HepG2 (cell line): Measurements from ENCODE around the gene PLAC9. TPM values are rescaled to one million over a fixed set of nuclear protein-coding genes. Genes with fewer than 3 reads are reported as not detected.
A peak's percentile ranks its signal among the peaks of the same experiment; 100 is the strongest.

Experiments
- ATAC-seq: fragments of 200-7000 bp; cut with Tn5 transposase; 3 replicates; pipeline ENCODE4 v1.9.1; 2020; ENCODE audit warnings: mild to moderate bottlenecking, moderate library complexity
- BruUV-seq: library from RNA; stranded (reverse); fragments of 400-500 nt; replicated peaks from 2 replicates; lab custom pipeline; 2021; lab: Mats Ljungman, UMichigan
- CTCF ChIA-PET: fragments of 300-600 bp; formaldehyde crosslinking; extraction: SDS; loops from one replicate; lab custom pipeline; 2021; ENCODE audit warnings: low total read pairs, inconsistent platforms, low intra/inter-chr PET ratio; lab: Yijun Ruan, JAX
- POLR2A ChIA-PET: fragments of 350-600 bp; sonication (Branson Sonifier 250); formaldehyde crosslinking; loops from one replicate; lab custom pipeline; 2020; ENCODE audit warnings: antibody characterized with exemption, inconsistent platforms; lab: Yijun Ruan, JAX
- DNase-seq: peaks from one replicate; pipeline ENCODE4 v3.0.0-alpha.2; 2015; ENCODE audit warnings: low spot score
- FAIRE-seq: peaks from 3 replicates; lab custom pipeline; 2011; peaks lifted over from hg19 to GRCh38; lab: Jason Lieb, UNC
- H2AFZ ChIP-seq: one replicate; pipeline ENCODE4 v1.6.1; 2011; ENCODE audit warnings: low read length, inconsistent platforms
- H3K27ac ChIP-seq: fragments of 300-600 bp; 3 replicates; pipeline ENCODE4 v1.8.0; 2011; ENCODE audit warnings: mixed run types, mild to moderate bottlenecking, mixed read lengths, low read length, inconsistent platforms; ENCODE audit not compliant: insufficient read depth; ENCODE audit errors: extremely low read length
- H3K27me3 ChIP-seq, 2 experiments: fragments of 200-600 bp in 1 of 2; 2 replicates in 1 of 2; 3 replicates in 1 of 2; pipeline versions ENCODE4 v1.6.0 to v1.8.0; 2011; ENCODE audit warnings: low read length in 2 of 2, mild to moderate bottlenecking in 2 of 2, moderate library complexity in 2 of 2, inconsistent platforms in 1 of 2; ENCODE audit not compliant: insufficient read depth in 2 of 2, control insufficient read depth in 1 of 2
- H3K36me3 ChIP-seq, 2 experiments: fragments of 200-600 bp in 1 of 2; replicated peaks in 1 of 2; 2 replicates in 1 of 2; 3 replicates in 1 of 2; pipeline versions ENCODE4 v1.5.1 to v1.8.0; 2011; ENCODE audit warnings: low read length in 2 of 2, inconsistent platforms in 1 of 2; ENCODE audit not compliant: insufficient read depth in 2 of 2, control insufficient read depth in 1 of 2
- H3K4me1 ChIP-seq: 2 replicates; pipeline ENCODE4 v1.5.1; 2012; ENCODE audit warnings: low read length, inconsistent platforms; ENCODE audit not compliant: insufficient read depth
- H3K4me2 ChIP-seq: 2 replicates; pipeline ENCODE4 v1.6.0; 2011; ENCODE audit warnings: low read depth, low read length, inconsistent platforms
- H3K4me3 ChIP-seq, 3 experiments: fragments of 200-600 bp in 1 of 3; sonication (generic), shearing (Covaris generic) in 1 of 3; replicated peaks in 1 of 3; 2 replicates each; pipeline ENCODE4 v1.5.1; 2011 to 2016; ENCODE audit warnings: low read length in 3 of 3, inconsistent platforms in 2 of 3, low read depth in 2 of 3, mild to moderate bottlenecking in 2 of 3, control low read depth in 1 of 3, mixed read lengths in 1 of 3; ENCODE audit not compliant: insufficient read depth in 1 of 3
- H3K79me2 ChIP-seq: one replicate; pipeline ENCODE4 v1.6.1; 2011; ENCODE audit warnings: low read length, inconsistent platforms; ENCODE audit not compliant: insufficient read depth
- H3K9ac ChIP-seq: 2 replicates; pipeline ENCODE4 v1.6.0; 2011; ENCODE audit warnings: mild to moderate bottlenecking, low read depth, low read length, inconsistent platforms; ENCODE audit not compliant: insufficient read depth
- H3K9me3 ChIP-seq: 2 replicates; pipeline ENCODE4 v1.5.1; 2012; ENCODE audit warnings: mild to moderate bottlenecking, low read length
- H4K20me1 ChIP-seq: 2 replicates; pipeline ENCODE4 v1.6.0; 2011; ENCODE audit warnings: inconsistent platforms, mild to moderate bottlenecking, low read length, moderate library complexity; ENCODE audit not compliant: insufficient read depth
- ATF1 ChIP-seq: IDR thresholded peaks from 2 replicates; pipeline ENCODE4 v1.6.1; 2016; ENCODE audit warnings: mild to moderate bottlenecking, control low read depth
- E2F2 ChIP-seq: sonication (generic); formaldehyde crosslinking; IDR thresholded peaks from 2 replicates; pipeline ENCODE4 v1.4.0; 2020; ENCODE audit warnings: missing genetic modification reagents, borderline replicate concordance
- FOXJ3 ChIP-seq: sonication (generic); formaldehyde crosslinking; IDR thresholded peaks from 2 replicates; pipeline ENCODE4 v1.4.0; 2020; ENCODE audit warnings: missing genetic modification reagents, mild to moderate bottlenecking, borderline replicate concordance
- MAFK ChIP-seq, 2 experiments: IDR thresholded peaks in 1 of 2; conservative IDR thresholded peaks in 1 of 2; 2 replicates each; pipeline ENCODE4 v1.6.1; 2011; ENCODE audit warnings: improper control_type of control experiment in 2 of 2, low read length in 2 of 2
- ZBTB8A ChIP-seq: sonication (generic); formaldehyde crosslinking; IDR thresholded peaks from 2 replicates; pipeline ENCODE4 v1.4.0; 2020; ENCODE audit warnings: mild to moderate bottlenecking, low read depth, missing genetic modification reagents, borderline replicate concordance
- ZFP1 ChIP-seq: IDR thresholded peaks from 2 replicates; pipeline ENCODE4 v1.6.1; 2016
- ZNF260 ChIP-seq: sonication (generic); formaldehyde crosslinking; IDR thresholded peaks from 2 replicates; pipeline ENCODE4 v1.4.0; 2020; ENCODE audit warnings: missing genetic modification reagents, low read depth, mild to moderate bottlenecking, borderline replicate concordance
- ZNF34 ChIP-seq: sonication (generic); formaldehyde crosslinking; IDR thresholded peaks from 2 replicates; pipeline ENCODE4 v1.4.0; 2020; ENCODE audit warnings: mild to moderate bottlenecking, missing genetic modification reagents, borderline replicate concordance
- WGBS: methylation state at CpG from one replicate; pipeline ENCODE4 v1.1.6; 2017; ENCODE audit warnings: low lambda C conversion rate; 5-methylcytosine and 5-hydroxymethylcytosine counted together
- in situ Hi-C: cut with HindIII; loops from 2 replicates; pipeline ENCODE4 v1.10.0; 2017; ENCODE audit warnings: low pct_unique_long_range_greater_than_20kb; ENCODE audit not compliant: extremely low pct_ligation_motif_present
- intact Hi-C: fragments of 100-400 bp; cut with micrococcal nuclease; formaldehyde crosslinking; loops from one replicate; pipeline ENCODE4 v1.10.0; 2022; ENCODE audit not compliant: unreplicated experiment
- polyA plus RNA-seq, 8 experiments: library from polyadenylated mRNA; depleted of rRNA in 3 of 8; stranded (reverse) in 7 of 8; unstranded in 1 of 8; fragments of >200 nt; fragmentation: Illumina TruSeq in 4 of 8; extraction: Trizol in 4 of 8; gene quantifications; 2 replicates each; pipeline versions ENCODE4 v1.2.1 to v1.2.3, GENCODE V29; 2011 to 2016; ENCODE audit warnings: low read depth in 4 of 8, missing spikeins in 1 of 8, mixed read lengths in 1 of 8; ENCODE audit not compliant: insufficient read depth in 1 of 8
- total RNA-seq, 5 experiments: library from RNA; depleted of rRNA; stranded (reverse); fragments of >200 nt; fragmentation: Illumina TruSeq; extraction: Trizol; gene quantifications; 2 replicates each; pipeline ENCODE4 v1.2.3, GENCODE V29; 2016; ENCODE audit warnings: low read depth in 1 of 5

PLAC9 gene
- total and polyA plus RNA-seq, 2 of the 13 experiments (the other 11 are each of a cell fraction or from before 2014, with no cell fraction given): not detected

DNA sequence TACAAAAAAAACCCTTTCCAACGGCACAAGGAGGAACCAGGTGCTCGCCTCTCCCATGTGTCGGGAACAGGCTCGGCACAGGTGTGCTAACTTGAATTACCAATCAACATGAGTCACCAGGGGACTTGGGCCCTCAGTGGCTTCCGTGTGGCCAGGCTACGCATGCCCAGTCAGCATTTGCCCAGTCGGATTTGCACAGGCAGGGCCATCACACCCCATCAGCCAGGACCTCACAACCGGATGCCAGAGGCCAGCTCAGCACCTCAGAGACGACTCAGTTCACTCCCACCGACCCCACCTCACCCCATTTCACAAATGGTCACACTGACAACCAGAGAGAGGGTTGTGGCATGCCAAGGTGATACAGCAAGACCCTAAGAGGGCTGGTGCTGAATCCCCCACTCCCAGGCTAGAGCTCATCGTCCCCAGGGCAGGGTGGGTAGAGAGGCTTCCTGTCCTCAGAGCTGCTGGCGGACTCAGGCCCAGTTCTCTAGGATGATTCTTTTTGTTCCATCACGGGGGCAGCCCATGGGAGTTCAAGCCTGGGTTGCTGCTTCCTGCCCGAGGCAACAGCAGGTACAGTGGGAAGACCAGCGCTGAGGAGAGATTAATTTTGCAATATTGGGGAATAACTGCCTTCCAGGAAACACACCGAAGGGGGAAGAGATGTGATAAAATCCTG lies 59.2 kb downstream of the PLAC9 start:
- H3K36me3 ChIP-seq: no peaks in the 10 kb centered on the region; a peak in 1 of 5 replicates
- H3K4me3 ChIP-seq: no peak overlapping the region
- DNase-seq: no peak
- ChIA-PET CTCF (no interaction called here), POLR2A (no interaction called here)
- peaks cover 6% of the 10 kb centered on the region; the same call in 1 of the 2 replicates for H4K20me1 ChIP-seq
- no peak overlapping the region for H3K27ac ChIP-seq
- H3K4me2 ChIP-seq: no peak overlapping the region
- H3K9me3 ChIP-seq: no peaks in the 10 kb centered on the region
- WGBS: 99% methylated on average over 11 of the region's 16 CpGs
- in situ Hi-C loops: no loop called here
- no peak for TF ChIP-seq ZNF260 (CRISPR knock-in tag)
- TF ChIP-seq ZBTB8A (CRISPR knock-in tag): no peak
- no peak for TF ChIP-seq FOXJ3 (CRISPR knock-in tag)
- TF ChIP-seq MAFK (conservative IDR thresholded peaks at IDR 0.05 in 1 of 2, IDR thresholded peaks at IDR 0.05 in 1 of 2; ENCODE audit: low read length in 2 of 2): peak in 1 of 2 experiments; percentile 18; a peak in 1 of 4 replicates
- TF ChIP-seq E2F2 (CRISPR knock-in tag): no peak
- intact Hi-C loops: no loop called here
- H3K79me2 ChIP-seq: peaks cover 47% of the 10 kb centered on the region
- peaks cover 39% of the 10 kb centered on the region for H3K4me1 ChIP-seq
- H2AFZ ChIP-seq: no peak overlapping the region
- H3K9ac ChIP-seq: no peak overlapping the region
- FAIRE-seq: no peak
- H3K27me3 ChIP-seq: no peaks in the 10 kb centered on the region
- no TSS peak for BruUV-seq
- ATAC-seq: no peak

GRCh38 chr10:80192553-80192952 lies 60.0 kb downstream of the PLAC9 start:
- no peaks in the 10 kb centered on the region for H3K9me3 ChIP-seq
- H4K20me1 ChIP-seq: peaks cover 3% of the 10 kb centered on the region; the same call in 1 of the 2 replicates
- peaks cover 43% of the 10 kb centered on the region for H3K4me1 ChIP-seq
- H3K4me3 ChIP-seq: no peak overlapping the region
- no peak overlapping the region for H2AFZ ChIP-seq
- no peak for FAIRE-seq
- TF ChIP-seq ATF1 (CRISPR knock-in tag): no peak
- TF ChIP-seq ZNF34 (CRISPR knock-in tag): no peak
- peak; percentile 65; the same call in 1 of the 2 replicates for TF ChIP-seq ZFP1 (CRISPR knock-in tag)
- TF ChIP-seq, all 625 proteins: peak for 1
- no peak overlapping the region for H3K9ac ChIP-seq
- H3K4me2 ChIP-seq: no peak overlapping the region
- H3K27me3 ChIP-seq: no peaks in the 10 kb centered on the region
- H3K79me2 ChIP-seq: peaks cover 47% of the 10 kb centered on the region
- no TSS peak for BruUV-seq
- intact Hi-C loops: no loop called here
- no peak overlapping the region for H3K27ac ChIP-seq
- DNase-seq (no peak), ATAC-seq (no peak)
- in situ Hi-C loops: no loop called here
- no peaks in the 10 kb centered on the region; a peak in 1 of 5 replicates for H3K36me3 ChIP-seq
- ChIA-PET POLR2A (no interaction called here), CTCF (no interaction called here)
